ENCODE results near the gene ADIPOR2. TPM values are rescaled to one million over a fixed set of nuclear protein-coding genes. Genes with fewer than 3 reads are reported as not detected.

Gene ADIPOR2
- total RNA-seq, 1 donor from 2014 or later = 54.0 TPM

DNA sequence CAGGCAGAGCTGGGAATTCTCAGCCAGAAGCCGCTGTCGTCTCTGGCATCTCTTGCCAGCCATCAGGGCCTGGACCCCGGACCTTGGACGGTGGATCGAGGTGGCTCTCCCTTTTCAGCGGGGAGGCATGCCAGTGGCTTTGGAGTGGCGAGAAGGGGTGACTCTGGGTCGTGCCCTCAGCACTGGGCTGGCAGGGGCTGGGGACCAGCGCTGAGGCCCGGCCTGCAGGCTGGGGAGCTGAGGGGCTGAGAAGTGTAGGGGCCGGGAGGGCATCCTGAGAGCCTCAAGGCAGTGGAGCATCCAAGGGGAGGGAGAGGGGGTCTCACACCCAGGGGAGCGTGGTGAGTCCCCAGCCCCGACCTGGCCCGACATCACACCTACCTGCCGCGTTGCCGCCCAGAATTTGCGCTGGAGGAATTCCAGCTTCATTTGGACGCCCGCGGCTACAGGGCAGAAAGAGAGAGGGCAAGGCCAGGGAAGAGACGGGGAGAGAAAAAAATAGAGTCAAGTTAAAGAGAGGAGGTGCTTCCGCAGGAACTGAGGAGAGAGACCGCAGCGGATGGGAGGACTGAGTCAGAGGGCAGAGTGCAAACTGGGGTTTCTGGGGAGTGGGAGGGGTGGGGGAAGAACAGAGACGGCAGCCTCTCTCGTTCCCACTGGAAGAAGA, 120.5 kb downstream of the ADIPOR2 start:
- Histone ChIP-seq H3K27ac (no peak overlapping the region), H3K4me1 (no peaks in the 10 kb centered on the region), H3K27me3 (no peaks in the 10 kb centered on the region), H3K4me3 (no peak overlapping the region), H3K36me3 (no peaks in the 10 kb centered on the region), H3K9me3 (no peaks in the 10 kb centered on the region)
- DNase-seq (ENCODE audit: extremely low spot score in 2 of 2) = no peak
- TF ChIP-seq, protein P1, sequence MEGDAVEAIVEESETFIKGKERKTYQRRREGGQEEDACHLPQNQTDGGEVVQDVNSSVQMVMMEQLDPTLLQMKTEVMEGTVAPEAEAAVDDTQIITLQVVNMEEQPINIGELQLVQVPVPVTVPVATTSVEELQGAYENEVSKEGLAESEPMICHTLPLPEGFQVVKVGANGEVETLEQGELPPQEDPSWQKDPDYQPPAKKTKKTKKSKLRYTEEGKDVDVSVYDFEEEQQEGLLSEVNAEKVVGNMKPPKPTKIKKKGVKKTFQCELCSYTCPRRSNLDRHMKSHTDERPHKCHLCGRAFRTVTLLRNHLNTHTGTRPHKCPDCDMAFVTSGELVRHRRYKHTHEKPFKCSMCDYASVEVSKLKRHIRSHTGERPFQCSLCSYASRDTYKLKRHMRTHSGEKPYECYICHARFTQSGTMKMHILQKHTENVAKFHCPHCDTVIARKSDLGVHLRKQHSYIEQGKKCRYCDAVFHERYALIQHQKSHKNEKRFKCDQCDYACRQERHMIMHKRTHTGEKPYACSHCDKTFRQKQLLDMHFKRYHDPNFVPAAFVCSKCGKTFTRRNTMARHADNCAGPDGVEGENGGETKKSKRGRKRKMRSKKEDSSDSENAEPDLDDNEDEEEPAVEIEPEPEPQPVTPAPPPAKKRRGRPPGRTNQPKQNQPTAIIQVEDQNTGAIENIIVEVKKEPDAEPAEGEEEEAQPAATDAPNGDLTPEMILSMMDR (IDR thresholded peaks at IDR 0.05) = no peak
- TF ChIP-seq POLR2A (IDR thresholded peaks at IDR 0.05) (no peak), POLR2AphosphoS5 (IDR thresholded peaks at IDR 0.05; ENCODE audit: insufficient read depth in 1 of 2, low read depth in 1 of 2) (no peak)
- intact Hi-C loops (cut with DNase I) = no loop called here

DNA sequence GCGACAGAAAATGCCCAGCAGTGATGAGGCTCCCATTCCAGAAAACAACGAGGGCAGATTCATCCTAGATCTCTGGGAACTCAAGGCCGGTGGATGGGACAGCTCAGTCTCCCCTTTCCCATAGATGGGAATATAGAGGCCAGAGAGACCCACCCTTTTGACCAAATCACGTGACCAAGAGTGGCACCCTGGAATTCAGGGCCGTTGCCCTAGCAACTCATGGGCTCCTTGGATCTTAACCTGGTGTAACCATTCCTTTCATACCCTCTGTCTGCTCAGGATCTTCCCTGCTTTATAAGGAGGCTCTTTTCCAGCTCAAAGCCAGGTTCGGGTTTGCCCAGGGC, 121.0 kb downstream of the ADIPOR2 start:
- no peaks in the 10 kb centered on the region for H3K4me1 ChIP-seq
- H3K9me3 ChIP-seq = no peaks in the 10 kb centered on the region
- TF ChIP-seq POLR2A (IDR thresholded peaks at IDR 0.05) (no peak), POLR2AphosphoS5 (IDR thresholded peaks at IDR 0.05; ENCODE audit: insufficient read depth in 1 of 2, low read depth in 1 of 2) (no peak)
- TF ChIP-seq, protein P1 (IDR thresholded peaks at IDR 0.05) = no peak
- intact Hi-C loops (cut with DNase I) = no loop called here
- no peak overlapping the region for H3K4me3 ChIP-seq
- no peaks in the 10 kb centered on the region for H3K27me3 ChIP-seq
- peak overlapping the region; percentile 20 for H3K27ac ChIP-seq
- no peak for DNase-seq (ENCODE audit: extremely low spot score in 2 of 2)
- H3K36me3 ChIP-seq = no peaks in the 10 kb centered on the region

DNA sequence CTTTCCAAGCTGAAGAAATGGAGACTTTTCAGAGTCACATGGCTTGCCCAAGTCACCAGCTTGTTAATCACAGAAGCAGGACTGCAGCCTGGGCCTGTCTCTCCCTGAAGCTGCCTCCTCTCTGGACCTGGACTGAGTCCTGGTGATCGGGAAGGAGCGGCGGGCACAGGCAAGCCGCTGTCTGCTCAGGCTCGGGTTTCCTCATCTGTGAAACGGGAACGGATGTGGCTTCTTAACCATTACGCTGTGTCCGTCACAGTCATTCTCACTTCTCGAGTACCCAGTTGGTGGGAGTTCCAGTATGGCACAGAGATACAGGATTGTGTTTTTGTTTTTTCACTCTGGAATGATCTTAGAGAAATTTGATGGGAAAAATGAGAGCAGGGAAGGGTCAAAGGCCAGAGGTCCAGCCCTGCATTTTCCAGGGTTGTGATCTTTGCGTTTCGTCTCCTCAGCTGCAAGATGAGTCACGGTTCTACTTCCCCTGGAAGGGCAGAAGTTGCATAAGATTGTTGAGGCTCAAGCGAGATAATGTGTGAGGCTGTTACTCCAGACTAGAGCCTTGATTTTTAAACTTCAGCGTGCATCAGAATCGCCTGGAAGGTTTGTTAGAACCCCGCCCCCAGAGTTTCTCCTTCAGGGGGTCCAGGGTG, 121.9 kb downstream of the ADIPOR2 start:
- H3K36me3 ChIP-seq = no peaks in the 10 kb centered on the region
- peak in 1 of 2 donors; percentile 38 for TF ChIP-seq POLR2AphosphoS5 (IDR thresholded peaks at IDR 0.05; ENCODE audit: insufficient read depth in 1 of 2, low read depth in 1 of 2)
- no peak for TF ChIP-seq POLR2A (IDR thresholded peaks at IDR 0.05)
- no peaks in the 10 kb centered on the region for H3K4me1 ChIP-seq
- intact Hi-C loops (cut with DNase I) = no loop called here
- DNase-seq (ENCODE audit: extremely low spot score in 2 of 2) = no peak
- no peak overlapping the region for H3K4me3 ChIP-seq
- H3K9me3 ChIP-seq = no peaks in the 10 kb centered on the region
- no peaks in the 10 kb centered on the region for H3K27me3 ChIP-seq
- peak overlapping the region; percentile 20 for H3K27ac ChIP-seq

DNA sequence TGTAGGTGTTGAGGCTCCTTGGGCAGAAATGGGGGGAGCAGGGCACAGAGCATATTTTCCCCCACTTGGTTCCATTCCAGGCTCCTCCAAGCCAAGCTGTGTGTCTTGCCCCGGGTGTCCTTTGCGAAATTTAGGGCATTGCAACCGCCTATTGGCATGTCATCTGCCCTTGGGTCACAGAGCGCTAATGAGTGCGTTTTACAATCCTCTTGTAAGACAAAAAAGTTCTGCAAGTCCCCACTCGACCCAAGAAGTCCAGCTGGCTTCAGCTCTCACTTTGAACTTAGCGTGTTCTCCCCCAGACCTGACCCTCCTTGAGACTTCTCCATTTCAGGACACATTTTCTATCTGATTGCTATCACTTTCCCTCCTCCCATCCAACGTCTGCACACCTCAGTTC, 123.4 kb downstream of the ADIPOR2 start:
- H3K4me1 ChIP-seq = no peaks in the 10 kb centered on the region
- H3K9me3 ChIP-seq = no peaks in the 10 kb centered on the region
- TF ChIP-seq, protein P1 (IDR thresholded peaks at IDR 0.05) = no peak
- TF ChIP-seq POLR2AphosphoS5 (IDR thresholded peaks at IDR 0.05; ENCODE audit: insufficient read depth in 1 of 2, low read depth in 1 of 2) (no peak), POLR2A (IDR thresholded peaks at IDR 0.05) (no peak)
- intact Hi-C loops (cut with DNase I) = no loop called here
- H3K27me3 ChIP-seq = no peaks in the 10 kb centered on the region
- H3K36me3 ChIP-seq = no peaks in the 10 kb centered on the region
- DNase-seq (ENCODE audit: extremely low spot score in 2 of 2) = no peak
- H3K27ac ChIP-seq = no peak overlapping the region
- H3K4me3 ChIP-seq = no peak overlapping the region

DNA sequence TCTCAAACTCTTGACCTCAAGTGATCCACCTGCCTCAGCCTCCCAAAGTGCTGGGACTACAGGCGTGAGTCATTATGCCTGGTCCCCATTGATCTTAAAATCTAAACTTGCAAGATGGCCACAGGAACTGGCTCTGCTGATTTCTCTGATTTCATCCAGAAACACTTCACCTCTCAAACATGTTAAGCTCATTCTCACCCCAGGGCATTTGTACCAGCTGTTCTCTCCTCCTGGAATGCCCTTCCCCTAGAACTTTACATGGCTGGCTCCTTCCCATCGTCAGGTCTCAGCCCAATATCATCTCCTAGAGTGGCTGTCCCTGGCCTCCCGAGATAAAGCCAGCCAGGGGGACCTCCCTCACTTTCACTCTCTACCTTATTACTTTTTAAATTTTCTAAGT, 124.2 kb downstream of the ADIPOR2 start:
- no peak overlapping the region for H3K4me3 ChIP-seq
- no peak overlapping the region for H3K27ac ChIP-seq
- intact Hi-C loops (cut with DNase I) = no loop called here
- no peaks in the 10 kb centered on the region for H3K27me3 ChIP-seq
- no peak for DNase-seq (ENCODE audit: extremely low spot score in 2 of 2)
- H3K4me1 ChIP-seq = no peaks in the 10 kb centered on the region
- no peaks in the 10 kb centered on the region for H3K36me3 ChIP-seq
- no peaks in the 10 kb centered on the region for H3K9me3 ChIP-seq
- TF ChIP-seq POLR2AphosphoS5 (IDR thresholded peaks at IDR 0.05; ENCODE audit: insufficient read depth in 1 of 2, low read depth in 1 of 2) (no peak), POLR2A (IDR thresholded peaks at IDR 0.05) (no peak)
- TF ChIP-seq, protein P1 (IDR thresholded peaks at IDR 0.05) = no peak
